Activated CD4-positive, CD25-positive, alpha-beta regulatory T cell treated with anti-CD3 and anti-CD28 coated beads, Interleukin-2, amount 50 U/mL, for 16 hours (primary cell): ENCODE measurements around the gene AAMP.

Experiments used
- DNase-seq: peaks from one replicate; pipeline ENCODE4 v3.0.0-alpha.2; 2020; ENCODE audit warnings: low read depth, low spot score

The AAMP gene

DNA sequence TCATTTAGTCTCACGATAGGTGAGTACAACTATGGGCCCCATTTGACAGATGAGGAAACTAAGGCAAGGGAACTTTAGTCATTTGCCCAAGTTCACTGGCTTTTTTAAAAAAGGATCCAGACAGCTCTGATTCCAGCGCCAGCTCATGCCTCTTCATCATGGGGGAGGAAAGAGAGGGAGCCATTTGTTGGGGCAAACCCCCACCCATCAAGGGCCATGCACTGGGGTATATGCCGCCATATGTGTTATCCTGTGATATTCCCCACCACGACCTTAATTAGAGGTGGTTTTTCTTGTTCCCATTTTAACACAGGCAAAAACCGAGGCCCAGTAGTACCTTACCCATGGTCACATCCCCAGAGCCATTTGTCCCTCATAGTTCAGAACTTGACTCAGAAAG, 9.8 kb downstream of the AAMP start:
- no peak for DNase-seq

GRCh38 chr2:218259099-218259961, 10.6 kb downstream of the AAMP start:
- DNase-seq: no peak

- DNase-seq: peak; percentile 42
Measured at GRCh38 chr2:218257390-218257981, 12.5 kb downstream of the AAMP start.

DNA sequence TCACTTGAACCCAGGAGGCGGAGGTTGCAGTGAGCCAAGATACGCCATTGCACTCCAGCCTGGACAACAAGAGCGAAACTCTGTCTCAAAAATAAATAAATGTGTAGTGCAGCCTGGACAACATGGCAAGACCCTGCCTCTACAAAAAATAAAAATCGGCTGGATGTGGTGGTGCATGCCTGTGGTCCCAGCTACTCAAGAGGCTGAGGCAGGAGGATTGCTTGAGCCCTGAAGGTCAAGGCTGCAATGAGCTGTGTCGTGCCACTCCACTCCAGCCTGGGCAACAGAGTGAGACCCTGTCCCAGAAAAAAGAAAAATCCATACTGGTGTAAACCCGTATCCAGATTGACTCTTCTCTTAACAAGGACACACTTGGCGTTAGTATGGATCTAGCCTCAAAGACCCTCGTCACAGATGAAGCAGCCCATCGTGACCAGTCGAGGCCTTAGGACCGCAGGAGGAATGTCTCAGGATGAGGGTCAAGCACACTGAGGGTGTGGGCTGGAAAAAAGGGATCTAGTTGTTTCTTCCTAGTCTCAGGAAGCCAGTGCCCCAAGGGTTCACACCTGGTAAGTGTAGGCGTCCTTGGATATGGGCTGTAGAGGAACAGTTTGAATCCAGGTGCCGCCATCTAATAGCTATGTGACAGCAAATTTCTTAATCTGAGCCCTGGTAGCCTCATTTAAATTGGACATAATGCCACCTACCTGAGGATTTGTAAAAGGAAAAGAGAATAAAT, 13.2 kb downstream of the AAMP start:
- DNase-seq: no peak

- no peak for DNase-seq
Measured at GRCh38 chr2:218255446-218255845, 14.5 kb downstream of the AAMP start.

GRCh38 chr2:218253232-218253625, 16.7 kb downstream of the AAMP start:
- no peak for DNase-seq

- no peak for DNase-seq
Measured at GRCh38 chr2:218252509-218253231, 17.3 kb downstream of the AAMP start.

- no peak for DNase-seq
Measured at GRCh38 chr2:218249691-218250090, 20.2 kb downstream of the AAMP start.

GRCh38 chr2:218245214-218245613, 24.7 kb downstream of the AAMP start:
- DNase-seq: no peak

DNA sequence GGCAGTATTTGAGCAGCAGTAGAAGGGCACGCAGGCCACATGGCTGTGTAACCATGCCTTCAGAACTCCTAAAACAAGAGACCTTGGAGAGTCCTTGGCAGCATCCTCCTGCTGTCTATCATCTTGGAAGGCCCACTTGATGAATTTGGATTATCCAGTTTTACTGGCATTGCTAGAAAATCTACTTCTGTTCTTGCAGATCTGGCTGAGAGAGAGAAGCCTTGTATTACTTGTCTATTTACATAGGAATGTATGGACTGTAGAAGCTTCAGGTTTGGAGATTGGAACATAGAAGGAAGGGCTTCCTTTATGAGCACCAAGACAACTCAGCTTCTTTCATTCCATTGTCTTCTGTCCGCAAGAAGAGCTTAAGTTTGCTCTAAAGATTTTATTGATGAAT, 25.3 kb downstream of the AAMP start:
- DNase-seq: no peak

DNA sequence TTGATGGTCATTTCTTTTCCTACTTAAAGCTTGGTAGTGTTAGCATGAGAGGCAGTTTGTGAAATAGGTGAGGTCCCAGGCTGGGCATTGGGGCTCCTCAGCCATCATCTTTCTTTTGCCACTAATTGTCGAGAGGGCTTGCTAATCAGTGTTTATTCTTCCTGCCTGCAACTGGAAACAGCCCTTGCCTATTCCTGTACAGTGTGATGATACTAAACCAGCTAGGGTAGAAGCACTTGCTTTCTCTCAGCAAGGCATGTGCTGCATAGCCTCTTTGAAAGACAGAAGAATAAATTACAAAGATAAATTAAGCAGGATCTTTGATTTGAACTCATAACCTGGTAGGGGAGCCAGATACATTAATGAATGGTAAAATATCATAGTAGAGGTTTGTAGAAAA, 25.7 kb downstream of the AAMP start:
- DNase-seq: no peak

GRCh38 chr2:218238887-218239286, 31.1 kb downstream of the AAMP start:
- no peak for DNase-seq

- DNase-seq: no peak
Measured at GRCh38 chr2:218236829-218237228, 33.1 kb downstream of the AAMP start.

DNA sequence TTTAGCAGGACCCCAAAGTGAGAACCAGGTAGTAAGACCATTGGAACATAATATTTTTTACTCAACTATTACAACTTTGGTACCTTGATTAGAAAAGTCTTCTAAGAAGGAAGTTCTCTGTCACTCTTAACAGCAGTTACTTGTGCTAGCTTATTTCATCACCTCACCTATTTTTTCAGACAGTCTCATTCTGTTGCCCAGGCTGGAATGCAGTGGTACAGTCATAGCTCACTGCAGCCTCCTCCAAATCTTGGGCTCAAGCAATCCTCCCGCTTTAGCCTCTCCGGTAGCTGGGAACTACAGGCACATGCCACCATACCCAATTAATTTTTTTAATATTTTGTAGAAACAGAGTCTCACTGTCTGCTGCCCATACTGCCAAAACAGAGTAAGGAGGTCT, 34.9 kb downstream of the AAMP start:
- no peak for DNase-seq

DNA sequence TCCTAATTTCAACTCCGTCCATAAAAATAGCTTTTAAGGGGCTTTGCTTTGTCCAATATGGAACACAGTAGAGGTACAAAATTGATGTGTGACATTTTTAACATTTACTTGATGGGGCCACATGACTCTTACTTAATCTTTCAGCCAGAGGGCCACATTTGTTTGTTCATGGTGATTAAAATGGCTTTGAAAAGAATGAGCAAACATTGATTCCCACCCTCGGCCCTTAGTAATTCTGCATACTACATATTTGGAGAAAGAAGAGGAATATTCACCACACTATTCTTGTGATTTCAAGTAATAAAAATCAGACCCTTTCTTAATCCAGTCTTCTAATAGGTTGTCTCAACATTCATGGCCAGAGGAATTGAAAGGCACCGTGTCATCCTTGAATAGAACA, 35.4 kb downstream of the AAMP start:
- no peak for DNase-seq

DNA sequence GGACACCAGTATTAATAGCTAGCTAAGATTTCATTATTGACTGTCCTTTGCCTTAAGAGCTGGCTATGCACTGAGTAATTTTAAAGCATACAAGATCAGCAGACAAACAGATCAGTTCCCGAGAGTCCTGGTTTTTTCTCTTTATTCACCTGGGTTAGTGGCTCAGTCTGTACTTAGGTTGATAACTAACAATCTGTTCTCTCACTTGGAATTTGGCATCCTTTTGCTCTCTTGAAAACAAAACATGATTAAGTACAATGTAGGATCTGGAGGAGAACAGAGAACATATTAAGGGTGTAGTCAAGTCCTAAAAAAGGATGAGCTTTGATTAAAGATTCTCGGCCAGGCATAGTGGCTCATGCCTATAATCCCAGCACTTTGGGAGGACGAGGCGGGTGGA, 36.4 kb downstream of the AAMP start:
- DNase-seq: no peak

DNA sequence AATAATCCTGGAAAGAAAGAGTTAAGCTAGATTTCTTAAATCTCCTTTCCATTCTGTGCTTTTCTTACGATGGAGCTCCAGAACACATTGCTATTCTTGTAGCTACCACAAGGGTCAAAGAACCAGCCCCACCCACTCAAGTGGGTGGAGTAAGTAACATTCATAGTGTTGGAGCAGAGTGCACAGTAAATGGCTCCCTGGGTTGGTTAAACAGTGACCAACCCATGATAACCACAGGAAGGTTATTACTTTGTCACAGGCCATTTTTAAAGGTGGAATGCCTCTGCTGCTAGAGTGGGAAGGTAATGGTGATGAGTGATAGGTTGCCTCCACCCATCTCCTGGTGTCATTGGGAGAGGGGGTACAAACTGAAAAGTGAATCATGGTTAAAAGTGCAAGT, 39.1 kb downstream of the AAMP start:
- no peak for DNase-seq

GRCh38 chr2:218229851-218230250, 40.1 kb downstream of the AAMP start:
- DNase-seq: no peak

GRCh38 chr2:218229239-218229638, 40.7 kb downstream of the AAMP start:
- DNase-seq: peak; percentile 27

DNA sequence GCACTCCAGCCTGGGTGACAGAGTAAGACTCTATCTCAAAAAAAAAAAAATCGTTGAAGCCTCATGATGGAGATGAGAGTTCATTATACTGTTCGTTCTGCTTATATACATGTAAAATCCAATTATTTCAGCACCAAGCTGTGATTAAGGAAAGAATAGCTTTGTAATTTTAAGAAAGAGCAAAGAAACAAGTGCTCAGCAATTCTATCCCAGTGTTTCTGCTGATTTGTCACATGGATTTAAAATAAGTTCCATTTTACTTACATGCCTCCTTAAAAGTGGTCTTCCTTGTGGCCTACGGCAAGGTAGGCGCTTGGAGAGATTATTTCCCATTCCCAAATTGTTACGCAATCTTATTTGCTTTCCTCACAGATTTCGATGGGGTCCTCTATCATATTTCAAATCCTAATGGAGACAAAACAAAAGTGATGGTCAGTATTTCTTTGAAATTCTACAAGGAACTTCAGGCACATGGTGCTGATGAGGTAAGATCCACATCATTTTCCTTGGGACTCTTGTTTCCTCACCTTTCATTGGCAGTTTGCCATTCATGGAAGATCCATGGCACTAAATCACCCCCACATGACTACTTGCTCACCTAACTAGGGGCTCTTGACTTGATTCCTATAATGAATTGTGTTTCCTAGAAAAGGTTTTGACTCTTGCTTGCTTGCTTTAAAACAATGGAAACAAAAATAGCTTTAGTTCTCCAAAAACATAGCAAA, 41.4 kb downstream of the AAMP start:
- DNase-seq: no peak

- no peak for DNase-seq
Measured at GRCh38 chr2:218226903-218227302, 43.0 kb downstream of the AAMP start.
